ENCODE data around the gene MRPS9.

The MRPS9 gene

GRCh38 chr2:105080461-105080860 lies 42.6 kb downstream of the MRPS9 start:
- no peak for DNase-seq

GRCh38 chr2:105081006-105081601 lies 43.2 kb downstream of the MRPS9 start:
- no peak for DNase-seq

GRCh38 chr2:105082107-105082506 lies 44.2 kb downstream of the MRPS9 start:
- DNase-seq = no peak

GRCh38 chr2:105085525-105085924 lies 47.7 kb downstream of the MRPS9 start:
- DNase-seq = no peak

GRCh38 chr2:105087273-105087672 lies 49.4 kb downstream of the MRPS9 start:
- no peak for DNase-seq

- no peak for DNase-seq
Observed at GRCh38 chr2:105090091-105090490, 52.2 kb downstream of the MRPS9 start.

GRCh38 chr2:105092797-105093196 lies 54.9 kb downstream of the MRPS9 start:
- DNase-seq = no peak

GRCh38 chr2:105099153-105099552 lies 61.3 kb downstream of the MRPS9 start:
- DNase-seq = no peak

GRCh38 chr2:105100046-105100840 lies 62.4 kb downstream of the MRPS9 start:
- DNase-seq = no peak

GRCh38 chr2:105102001-105102400 lies 64.1 kb downstream of the MRPS9 start:
- no peak for DNase-seq

- no peak for DNase-seq
Observed at GRCh38 chr2:105102963-105103421, 65.1 kb downstream of the MRPS9 start.

- no peak for DNase-seq
Observed at GRCh38 chr2:105103481-105103880, 65.6 kb downstream of the MRPS9 start.

GRCh38 chr2:105104208-105104731 lies 66.4 kb downstream of the MRPS9 start:
- no peak for DNase-seq

GRCh38 chr2:105110295-105110829 lies 72.5 kb downstream of the MRPS9 start:
- DNase-seq = no peak

- DNase-seq = no peak
Observed at GRCh38 chr2:105111365-105112150, 73.7 kb downstream of the MRPS9 start.

GRCh38 chr2:105112345-105112744 lies 74.5 kb downstream of the MRPS9 start:
- DNase-seq = no peak

- no peak for DNase-seq
Observed at GRCh38 chr2:105113616-105114291, 75.9 kb downstream of the MRPS9 start.

GRCh38 chr2:105114551-105114950 lies 76.7 kb downstream of the MRPS9 start:
- DNase-seq = no peak

GRCh38 chr2:105116348-105116747 lies 78.5 kb downstream of the MRPS9 start:
- no peak for DNase-seq

GRCh38 chr2:105117565-105117964 lies 79.7 kb downstream of the MRPS9 start:
- DNase-seq = no peak

- DNase-seq = peak; percentile 38 to 55
Observed at GRCh38 chr2:105118960-105119359, 81.1 kb downstream of the MRPS9 start.

GRCh38 chr2:105121434-105121833 lies 83.6 kb downstream of the MRPS9 start:
- DNase-seq = no peak

- no peak for DNase-seq
Observed at GRCh38 chr2:105125428-105125827, 87.6 kb downstream of the MRPS9 start.

Data from activated T-cell treated with anti-CD3 and anti-CD28 coated beads, Interleukin-2, amount 50 U/mL, for 48 hours (primary cell).